Gastrocnemius medialis (tissue), 4 donors: ENCODE results near the gene GSTK1.
"Not testable (repeated sequence)": the region's sequence is repeated elsewhere in the genome, so short reads cannot be mapped to it uniquely, and the experiment has no call there.

Experiments used
- POLR2A ChIP-seq, 2 donors: fragments of 450-650 bp; IDR thresholded peaks; one replicate each; pipeline ENCODE4 v1.6.1; 2017; ENCODE audit warnings: antibody characterized with exemption in 2 of 2, mild to moderate bottlenecking in 2 of 2, moderate library complexity in 2 of 2
- TF ChIP-seq, protein P1 (sequence below), 5 experiments: fragments of 450-650 bp in 3 of 5; fragments of 200-600 bp in 2 of 5; sonication (generic) in 2 of 5; IDR thresholded peaks in 4 of 5; conservative IDR thresholded peaks in 1 of 5; 1 replicate in 4 of 5; 2 replicates in 1 of 5; pipeline ENCODE4 v1.5.1; 2016 to 2019; ENCODE audit warnings: antibody characterized with exemption in 5 of 5, mild to moderate bottlenecking in 3 of 5, moderate library complexity in 3 of 5

DNA sequence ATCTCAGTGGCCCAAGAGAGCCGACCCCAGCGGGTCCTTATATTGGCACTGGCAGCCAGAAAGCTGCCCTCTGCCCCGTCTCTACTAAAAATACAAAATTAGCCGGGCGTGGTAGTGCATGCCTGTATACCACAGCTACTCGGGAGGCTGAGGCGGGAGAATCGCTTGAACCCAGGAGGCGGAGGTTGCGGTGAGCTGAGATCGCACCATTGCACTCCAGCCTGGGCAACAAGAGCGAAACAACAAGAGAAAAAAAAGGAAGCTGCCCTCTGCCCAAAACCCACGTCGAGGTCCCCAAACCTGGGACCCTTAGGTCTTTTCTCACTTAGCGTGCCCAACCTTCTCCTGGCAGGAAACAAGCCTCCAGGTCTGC is 941 bp downstream of the GSTK1 start:
- TF ChIP-seq POLR2A (IDR thresholded peaks at IDR 0.05), result not testable (repeated sequence)
- TF ChIP-seq, protein P1, sequence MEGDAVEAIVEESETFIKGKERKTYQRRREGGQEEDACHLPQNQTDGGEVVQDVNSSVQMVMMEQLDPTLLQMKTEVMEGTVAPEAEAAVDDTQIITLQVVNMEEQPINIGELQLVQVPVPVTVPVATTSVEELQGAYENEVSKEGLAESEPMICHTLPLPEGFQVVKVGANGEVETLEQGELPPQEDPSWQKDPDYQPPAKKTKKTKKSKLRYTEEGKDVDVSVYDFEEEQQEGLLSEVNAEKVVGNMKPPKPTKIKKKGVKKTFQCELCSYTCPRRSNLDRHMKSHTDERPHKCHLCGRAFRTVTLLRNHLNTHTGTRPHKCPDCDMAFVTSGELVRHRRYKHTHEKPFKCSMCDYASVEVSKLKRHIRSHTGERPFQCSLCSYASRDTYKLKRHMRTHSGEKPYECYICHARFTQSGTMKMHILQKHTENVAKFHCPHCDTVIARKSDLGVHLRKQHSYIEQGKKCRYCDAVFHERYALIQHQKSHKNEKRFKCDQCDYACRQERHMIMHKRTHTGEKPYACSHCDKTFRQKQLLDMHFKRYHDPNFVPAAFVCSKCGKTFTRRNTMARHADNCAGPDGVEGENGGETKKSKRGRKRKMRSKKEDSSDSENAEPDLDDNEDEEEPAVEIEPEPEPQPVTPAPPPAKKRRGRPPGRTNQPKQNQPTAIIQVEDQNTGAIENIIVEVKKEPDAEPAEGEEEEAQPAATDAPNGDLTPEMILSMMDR (IDR thresholded peaks at IDR 0.05 in 4 of 5, conservative IDR thresholded peaks at IDR 0.05 in 1 of 5), result not testable (repeated sequence)
